Cardiac septum (tissue), 1 donor: ENCODE data around the gene PLXNA4. TPM values are rescaled to one million over a fixed set of nuclear protein-coding genes. Genes with fewer than 3 reads are reported as not detected.
"Not testable (repeated sequence)": the region's sequence is repeated elsewhere in the genome, so short reads cannot be mapped to it uniquely, and the experiment has no call there.

Experiments
- DNase-seq: peaks from one replicate; pipeline ENCODE4 v3.0.0-alpha.2; 2020; ENCODE audit warnings: low spot score
- intact Hi-C: fragments of 100-400 bp; cut with DNase I; formaldehyde crosslinking; loops from one replicate; pipeline ENCODE4 v1.14.0; 2022
- total RNA-seq: library from RNA; stranded (reverse); fragmentation: NEBNext Ultra II Directional; extraction: Animal tissue kit (Norgen Biotek cat#: 25700); gene quantifications from one replicate; pipeline ENCODE4 v1.2.1, GENCODE V29; 2021
- donor health status: DM: no; HTN: no; CAD: no.

PLXNA4 gene
- total RNA-seq, 1 donor from 2014 or later, result 12.8 TPM

- no peak for DNase-seq
- intact Hi-C loops, result no loop called here
Observed at GRCh38 chr7:132192809-132193208, 383.5 kb downstream of the PLXNA4 start.

GRCh38 chr7:132191418-132191817 is 384.9 kb downstream of the PLXNA4 start:
- no peak for DNase-seq
- intact Hi-C loops, result no loop called here

DNA sequence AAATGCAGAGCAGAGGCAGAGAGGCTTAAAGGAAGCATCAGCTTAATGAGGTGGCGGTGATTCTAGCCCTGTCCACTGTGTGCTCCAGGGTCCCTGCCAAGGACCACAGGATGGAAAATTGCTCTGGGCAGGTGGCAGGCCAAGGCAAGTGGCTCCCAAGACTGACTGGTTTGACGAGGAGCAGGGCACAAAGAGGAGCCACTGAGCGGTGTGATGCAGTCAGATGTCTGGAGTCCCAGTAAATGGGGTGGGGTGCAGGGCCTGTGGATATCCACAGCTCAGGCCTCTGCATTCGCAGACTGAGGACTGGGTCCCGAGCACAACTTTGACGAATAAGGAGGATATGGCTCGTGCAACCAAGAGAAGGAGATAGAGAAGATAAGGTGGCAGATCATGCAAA is 385.6 kb downstream of the PLXNA4 start:
- DNase-seq, result no peak
- intact Hi-C loops, result no loop called here

GRCh38 chr7:132189881-132190280 is 386.4 kb downstream of the PLXNA4 start:
- DNase-seq, result no peak
- intact Hi-C loops, result no loop called here

GRCh38 chr7:132187869-132188789 is 388.1 kb downstream of the PLXNA4 start:
- DNase-seq, result no peak
- intact Hi-C loops, result no loop called here

DNA sequence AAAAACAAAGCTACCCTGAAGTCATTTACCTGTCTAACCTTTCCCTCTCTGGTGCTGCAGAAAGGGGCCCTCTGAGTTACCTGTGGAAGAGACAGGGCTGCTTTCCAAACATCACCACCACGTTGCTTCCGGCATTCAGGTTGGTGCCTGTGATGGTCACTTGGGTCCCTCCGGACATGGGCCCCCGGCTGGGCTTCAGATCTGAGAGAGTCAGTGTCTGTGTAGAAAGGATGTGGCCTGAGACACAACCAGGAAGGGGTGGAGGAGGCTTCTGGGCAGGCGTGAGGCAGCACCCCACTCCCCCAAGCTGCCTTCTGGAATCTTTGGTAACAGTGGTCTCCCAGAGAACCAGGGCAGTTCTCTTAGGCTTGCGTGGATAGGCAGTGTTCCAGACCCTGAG is 388.9 kb downstream of the PLXNA4 start:
- intact Hi-C loops, result no loop called here

GRCh38 chr7:132185150-132185549 is 391.1 kb downstream of the PLXNA4 start:
- DNase-seq, result no peak
- intact Hi-C loops, result no loop called here

More for the DNA sequence above, 388.9 kb downstream of the PLXNA4 start:
- DNase-seq, result no peak

- intact Hi-C loops, result no loop called here
- no peak for DNase-seq
Observed at GRCh38 chr7:132183781-132184380, 392.4 kb downstream of the PLXNA4 start.

DNA sequence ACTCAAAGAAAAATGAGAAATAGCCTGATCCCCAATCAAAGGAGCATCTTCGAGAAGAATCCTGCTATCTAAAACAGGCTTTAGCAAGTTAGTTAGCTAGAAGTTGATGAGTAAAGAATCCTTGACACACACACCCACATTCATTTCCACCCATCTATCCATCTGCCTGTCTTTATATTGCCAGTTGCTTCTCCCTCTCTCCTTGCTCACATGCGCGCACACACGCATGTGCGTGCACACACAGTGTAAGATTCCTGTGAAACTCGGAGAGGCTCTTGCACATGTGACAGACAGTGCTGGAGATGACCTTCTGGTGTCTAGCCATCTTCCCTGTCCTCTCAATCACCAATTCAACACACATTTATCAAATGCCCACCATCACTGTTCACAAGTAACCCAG is 393.3 kb downstream of the PLXNA4 start:
- intact Hi-C loops, result no loop called here
- no peak for DNase-seq

DNA sequence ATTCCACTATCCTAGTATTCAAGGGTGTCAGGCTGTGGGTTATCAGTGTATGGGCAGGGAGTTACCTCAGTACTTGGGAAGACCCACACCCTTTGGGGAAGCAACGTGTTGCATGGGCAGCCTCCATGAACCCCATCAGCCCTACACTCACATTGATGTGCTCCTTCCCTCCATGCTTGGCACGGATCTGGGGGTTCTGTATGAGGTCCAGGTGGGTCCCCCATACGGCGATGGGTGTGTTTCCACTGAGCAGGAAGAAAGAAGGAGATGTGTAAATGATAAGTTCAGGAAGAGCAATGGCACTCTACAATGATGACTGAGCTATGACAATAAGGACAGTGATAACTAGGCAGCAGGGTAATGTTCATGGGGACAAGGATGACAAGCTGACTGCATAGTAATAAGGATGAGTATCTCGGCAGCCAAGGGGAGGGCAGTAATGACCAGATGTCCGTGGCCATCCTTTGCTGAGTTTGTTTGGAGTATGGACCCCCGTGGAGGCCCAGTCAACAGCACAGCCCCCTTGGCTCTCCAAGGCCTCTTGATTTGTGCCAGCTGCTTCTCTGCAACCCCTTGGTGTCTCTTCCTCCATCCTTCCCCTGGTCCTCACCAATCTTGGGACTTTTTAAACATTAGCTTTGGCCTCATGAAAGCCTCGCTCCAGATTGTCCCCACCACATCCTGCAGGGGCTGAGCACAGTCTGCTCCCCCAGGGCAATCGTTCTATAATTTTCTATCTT is 394.2 kb downstream of the PLXNA4 start:
- intact Hi-C loops, result no loop called here
- DNase-seq, result no peak

GRCh38 chr7:132181371-132181770 is 394.9 kb downstream of the PLXNA4 start:
- DNase-seq, result no peak
- intact Hi-C loops, result no loop called here

DNA sequence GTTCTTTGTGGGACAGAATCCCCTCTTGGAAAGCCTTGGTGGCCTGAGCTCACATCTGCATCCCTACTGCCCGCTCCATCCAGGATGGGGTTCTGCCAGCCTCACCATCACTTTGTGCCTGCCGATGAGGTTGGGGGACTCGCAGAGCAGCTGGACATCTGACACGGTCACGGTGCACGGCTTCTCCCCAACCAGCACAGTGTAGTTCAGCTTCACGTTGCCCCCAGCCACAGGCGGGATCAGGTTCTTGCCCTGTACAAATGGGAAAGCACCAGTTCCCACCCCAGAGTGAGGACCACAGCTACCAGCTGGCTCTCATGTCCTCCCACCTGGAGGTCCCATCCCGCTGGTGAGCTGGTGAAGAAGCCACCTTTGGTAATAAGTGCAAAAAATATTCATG is 395.8 kb downstream of the PLXNA4 start:
- intact Hi-C loops, result no loop called here
- no peak for DNase-seq

- intact Hi-C loops, result no loop called here
- DNase-seq, result no peak
Observed at GRCh38 chr7:132179681-132180080, 396.6 kb downstream of the PLXNA4 start.

DNA sequence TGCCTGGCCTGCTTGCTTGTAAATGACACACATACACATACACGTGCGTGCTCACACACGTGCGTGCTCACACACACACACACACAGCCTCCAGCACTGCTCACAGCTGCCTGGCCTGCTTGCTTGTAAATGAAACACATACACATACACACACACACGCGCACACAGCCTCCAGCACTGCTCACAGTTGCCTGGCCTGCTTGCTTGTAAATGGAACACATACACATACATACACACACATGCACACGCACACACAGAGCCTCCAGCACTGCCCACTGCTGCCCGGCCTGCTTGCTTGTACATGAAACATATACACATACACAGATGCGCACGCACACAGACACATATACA is 397.2 kb downstream of the PLXNA4 start:
- no peak for DNase-seq
- intact Hi-C loops, result no loop called here

- intact Hi-C loops, DNase-seq: not testable (repeated sequence)
Observed at GRCh38 chr7:132178402-132179079, 397.7 kb downstream of the PLXNA4 start.

DNA sequence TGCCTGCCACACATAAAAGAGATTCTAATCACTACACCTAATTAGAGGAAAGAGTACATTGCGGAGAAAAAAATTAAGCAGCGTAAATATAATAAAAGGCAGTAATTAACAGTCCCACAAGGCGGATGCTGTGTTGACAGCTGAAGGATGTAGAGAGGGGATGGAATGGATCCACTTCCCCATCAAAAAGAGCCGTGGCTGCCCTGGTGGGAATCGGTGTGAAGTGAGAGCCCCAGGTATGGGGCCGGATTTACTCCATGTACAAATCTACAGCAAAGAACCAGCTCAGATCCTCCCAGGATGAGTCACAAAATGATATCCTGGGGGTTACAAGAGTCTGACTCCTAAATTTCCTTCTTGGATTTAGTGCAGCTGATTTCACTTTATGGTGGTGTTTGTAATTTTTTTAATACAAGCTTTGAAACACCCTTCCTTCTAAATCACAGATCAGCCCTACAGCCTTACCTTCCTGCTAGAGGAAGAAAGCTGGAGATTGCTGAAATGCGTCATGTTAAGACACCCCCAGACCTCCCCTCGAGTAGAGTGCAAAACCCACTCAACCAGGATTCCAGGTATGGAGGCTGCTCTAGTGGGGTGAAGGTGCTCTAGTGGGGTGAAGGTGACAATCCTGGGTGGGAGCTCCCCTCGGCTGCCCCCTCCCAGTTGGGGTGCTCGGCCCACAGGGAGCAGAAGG is 398.4 kb downstream of the PLXNA4 start:
- intact Hi-C loops, result no loop called here

GRCh38 chr7:132176719-132177118 is 399.6 kb downstream of the PLXNA4 start:
- DNase-seq, result no peak
- intact Hi-C loops, result no loop called here

More for the DNA sequence above, 398.4 kb downstream of the PLXNA4 start:
- DNase-seq, result no peak

DNA sequence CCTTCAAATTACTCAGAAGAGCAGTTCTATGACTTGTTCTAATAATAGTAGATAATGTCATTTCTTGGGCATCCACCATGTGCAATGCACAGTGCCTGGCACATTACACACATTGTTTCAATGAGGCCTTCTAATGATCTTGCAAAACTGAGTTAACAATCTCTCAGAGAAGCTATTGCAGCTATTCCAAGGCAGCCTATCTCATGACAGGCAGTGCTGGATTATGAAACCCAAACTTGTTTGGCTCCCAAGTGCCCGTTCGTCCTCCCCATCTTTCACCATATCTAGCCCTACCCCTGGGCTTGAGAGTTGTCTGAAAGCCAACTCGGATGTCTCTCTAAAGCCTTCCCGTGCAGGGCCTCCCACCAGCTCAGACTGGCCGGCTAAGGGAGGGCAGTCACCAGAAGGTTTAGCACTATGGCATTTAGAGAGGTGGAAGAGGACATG is 405.1 kb downstream of the PLXNA4 start:
- no peak for DNase-seq
- intact Hi-C loops, result no loop called here

- no peak for DNase-seq
- intact Hi-C loops, result no loop called here
Observed at GRCh38 chr7:132169730-132170129, 406.5 kb downstream of the PLXNA4 start.
